ENCODE results near the gene CHL1.

DNA sequence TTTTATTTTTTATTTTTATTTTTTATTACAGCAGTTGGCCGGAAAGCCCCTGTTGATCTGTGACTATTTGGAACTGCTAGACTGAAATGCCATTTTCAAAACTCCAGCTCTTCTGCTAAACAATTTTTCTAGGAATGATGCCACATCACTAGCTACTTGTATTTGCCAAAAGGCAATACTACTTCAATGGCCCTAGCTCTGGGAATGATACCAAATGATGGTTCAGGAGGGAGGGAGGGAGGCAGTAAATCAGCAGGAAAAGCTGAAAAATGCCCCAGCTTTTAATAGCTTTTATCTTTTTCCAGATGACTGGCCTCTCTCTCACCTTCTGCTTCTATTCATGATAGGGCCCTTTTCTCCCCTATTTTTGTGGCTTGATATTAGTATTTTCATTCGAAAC lies 2.6 kb upstream of the CHL1 start:
- TF ChIP-seq, protein P1, sequence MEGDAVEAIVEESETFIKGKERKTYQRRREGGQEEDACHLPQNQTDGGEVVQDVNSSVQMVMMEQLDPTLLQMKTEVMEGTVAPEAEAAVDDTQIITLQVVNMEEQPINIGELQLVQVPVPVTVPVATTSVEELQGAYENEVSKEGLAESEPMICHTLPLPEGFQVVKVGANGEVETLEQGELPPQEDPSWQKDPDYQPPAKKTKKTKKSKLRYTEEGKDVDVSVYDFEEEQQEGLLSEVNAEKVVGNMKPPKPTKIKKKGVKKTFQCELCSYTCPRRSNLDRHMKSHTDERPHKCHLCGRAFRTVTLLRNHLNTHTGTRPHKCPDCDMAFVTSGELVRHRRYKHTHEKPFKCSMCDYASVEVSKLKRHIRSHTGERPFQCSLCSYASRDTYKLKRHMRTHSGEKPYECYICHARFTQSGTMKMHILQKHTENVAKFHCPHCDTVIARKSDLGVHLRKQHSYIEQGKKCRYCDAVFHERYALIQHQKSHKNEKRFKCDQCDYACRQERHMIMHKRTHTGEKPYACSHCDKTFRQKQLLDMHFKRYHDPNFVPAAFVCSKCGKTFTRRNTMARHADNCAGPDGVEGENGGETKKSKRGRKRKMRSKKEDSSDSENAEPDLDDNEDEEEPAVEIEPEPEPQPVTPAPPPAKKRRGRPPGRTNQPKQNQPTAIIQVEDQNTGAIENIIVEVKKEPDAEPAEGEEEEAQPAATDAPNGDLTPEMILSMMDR (IDR thresholded peaks at IDR 0.05): no peak
- TF ChIP-seq EP300 (IDR thresholded peaks at IDR 0.05): no peak
- no peak for TF ChIP-seq POLR2AphosphoS5 (IDR thresholded peaks at IDR 0.05)

All from gastroesophageal sphincter (tissue), 3 donors.